ENCODE results near the gene THOC7.

The THOC7 gene

DNA sequence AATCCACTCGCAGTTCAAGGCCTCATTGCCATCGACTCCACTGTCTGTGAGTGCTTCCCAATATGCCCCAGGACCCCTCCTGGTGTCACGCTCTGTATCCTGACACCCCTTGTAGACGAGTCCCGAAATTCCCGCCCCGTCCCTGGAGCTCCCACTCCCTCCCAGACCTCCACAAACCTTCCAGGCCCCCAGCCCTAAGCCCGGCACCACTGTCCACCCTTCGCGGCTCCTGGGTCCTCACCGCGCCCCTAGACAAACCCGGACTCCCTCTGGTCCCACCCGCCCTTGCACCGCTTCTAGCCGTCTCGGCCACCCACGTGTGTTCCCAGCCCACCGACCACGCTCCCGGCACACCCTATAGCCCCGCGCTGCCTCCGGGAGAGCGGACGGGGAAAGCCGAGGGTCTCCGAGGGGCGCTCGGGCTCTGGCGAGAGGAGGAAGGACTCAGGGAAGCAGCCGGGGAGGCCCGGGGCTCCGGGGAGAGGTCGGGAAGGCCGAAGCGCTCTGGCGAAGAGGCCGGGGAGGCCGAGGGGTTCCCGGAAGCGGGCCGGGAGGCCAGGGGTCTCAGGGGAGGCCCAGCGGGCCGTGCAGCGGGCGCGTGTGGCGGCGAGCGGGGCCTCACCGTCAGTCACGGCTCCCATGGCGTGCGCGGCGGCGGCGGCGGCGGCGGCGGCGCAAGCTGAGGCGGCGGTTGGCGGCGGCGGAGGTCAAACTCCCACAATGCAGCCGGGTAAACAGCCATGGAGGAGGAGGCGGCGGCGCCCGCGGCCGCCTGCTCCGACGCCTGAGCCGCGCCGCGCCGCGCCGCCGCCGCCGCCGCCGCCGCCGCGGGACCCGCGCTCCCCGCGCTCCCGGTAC, at the start of gene THOC7, which contains the start of gene ATXN7:
Gene THOC7, minus strand, starts transcription at position 656 of the 858 bp plus-strand sequence. Its CDS starts 15 bp downstream, at position 641.
Gene ATXN7, plus strand, starts transcription at position 718 of the 858 bp plus-strand sequence. CDS start 48,732 bp downstream, outside the sequence.
- Histone ChIP-seq H3K27me3 (ENCODE audit: control insufficient read depth in 2 of 2, insufficient read depth in 2 of 2, low read length in 2 of 2) (no peaks in the 10 kb centered on the region), H3K4me1 (ENCODE audit: control insufficient read depth in 2 of 2, insufficient read depth in 2 of 2, low read length in 2 of 2) (peaks cover 7 to 11% of the 10 kb centered on the region in 2 donors), H3K4me3 (ENCODE audit: low read length in 2 of 2) (peak within 1 kb of the TSS; percentile 87 to 91), H3K9ac (ENCODE audit: low read depth in 1 of 2, low read length in 2 of 2) (peak within 1 kb of the TSS; percentile 81 to 93), H3K27ac (ENCODE audit: low read depth in 2 of 2, low read length in 2 of 2) (peak within 1 kb of the TSS; percentile 84 to 85), H3K36me3 (ENCODE audit: control insufficient read depth in 2 of 2, insufficient read depth in 2 of 2, low read length in 2 of 2) (no peaks in the 10 kb centered on the region), H3K9me3 (ENCODE audit: control insufficient read depth in 2 of 2, low read length in 2 of 2) (no peaks in the 10 kb centered on the region)

DNA sequence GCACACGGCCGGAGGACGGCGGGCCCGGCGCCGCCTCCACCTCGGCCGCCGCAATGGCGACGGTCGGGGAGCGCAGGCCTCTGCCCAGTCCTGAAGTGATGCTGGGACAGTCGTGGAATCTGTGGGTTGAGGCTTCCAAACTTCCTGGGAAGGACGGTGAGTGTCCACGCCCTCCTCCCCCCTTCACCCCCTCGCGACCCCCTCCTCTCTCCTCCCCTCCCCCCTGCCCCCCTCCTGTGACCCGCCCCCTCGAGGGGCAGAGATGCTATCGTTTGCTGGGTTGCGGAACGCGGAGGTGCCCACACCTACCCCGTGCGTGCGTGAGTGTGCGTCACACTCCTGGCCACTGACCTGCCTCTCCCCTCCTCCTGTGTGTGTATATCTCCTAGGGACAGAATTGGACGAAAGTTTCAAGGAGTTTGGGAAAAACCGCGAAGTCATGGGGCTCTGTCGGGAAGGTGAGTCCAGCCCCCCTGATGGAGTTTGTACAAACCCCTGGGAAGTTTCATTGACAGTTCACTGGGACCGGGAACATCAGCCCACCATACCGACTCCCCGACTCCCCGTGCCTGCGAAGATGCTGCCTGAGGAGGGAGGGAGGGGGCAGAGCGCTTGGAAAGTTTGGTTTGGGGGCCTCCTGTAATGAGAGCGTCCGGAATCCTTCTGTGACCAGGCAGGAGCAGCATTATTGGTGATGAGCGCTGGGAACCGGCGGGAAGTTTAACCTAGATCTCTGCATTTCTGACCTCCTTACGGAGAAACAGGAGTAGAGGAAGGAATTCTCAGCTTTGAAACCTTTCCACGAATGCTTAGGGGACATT, 49.4 kb upstream of the THOC7 start:
- H3K9ac ChIP-seq (ENCODE audit: low read depth in 1 of 2, low read length in 2 of 2): peak overlapping the region; percentile 70 to 84
- H3K27ac ChIP-seq (ENCODE audit: low read depth in 2 of 2, low read length in 2 of 2): peak overlapping the region; percentile 93 to 95
- no peaks in the 10 kb centered on the region for H3K9me3 ChIP-seq (ENCODE audit: control insufficient read depth in 2 of 2, low read length in 2 of 2)
- H3K27me3 ChIP-seq (ENCODE audit: control insufficient read depth in 2 of 2, insufficient read depth in 2 of 2, low read length in 2 of 2): no peaks in the 10 kb centered on the region
- H3K4me3 ChIP-seq (ENCODE audit: low read length in 2 of 2): peak overlapping the region; percentile 73 to 80
- H3K4me1 ChIP-seq (ENCODE audit: control insufficient read depth in 2 of 2, insufficient read depth in 2 of 2, low read length in 2 of 2): peaks cover 22 to 23% of the 10 kb centered on the region in 2 donors
- peaks cover 8 to 13% of the 10 kb centered on the region in 2 donors for H3K36me3 ChIP-seq (ENCODE audit: control insufficient read depth in 2 of 2, insufficient read depth in 2 of 2, low read length in 2 of 2)

DNA sequence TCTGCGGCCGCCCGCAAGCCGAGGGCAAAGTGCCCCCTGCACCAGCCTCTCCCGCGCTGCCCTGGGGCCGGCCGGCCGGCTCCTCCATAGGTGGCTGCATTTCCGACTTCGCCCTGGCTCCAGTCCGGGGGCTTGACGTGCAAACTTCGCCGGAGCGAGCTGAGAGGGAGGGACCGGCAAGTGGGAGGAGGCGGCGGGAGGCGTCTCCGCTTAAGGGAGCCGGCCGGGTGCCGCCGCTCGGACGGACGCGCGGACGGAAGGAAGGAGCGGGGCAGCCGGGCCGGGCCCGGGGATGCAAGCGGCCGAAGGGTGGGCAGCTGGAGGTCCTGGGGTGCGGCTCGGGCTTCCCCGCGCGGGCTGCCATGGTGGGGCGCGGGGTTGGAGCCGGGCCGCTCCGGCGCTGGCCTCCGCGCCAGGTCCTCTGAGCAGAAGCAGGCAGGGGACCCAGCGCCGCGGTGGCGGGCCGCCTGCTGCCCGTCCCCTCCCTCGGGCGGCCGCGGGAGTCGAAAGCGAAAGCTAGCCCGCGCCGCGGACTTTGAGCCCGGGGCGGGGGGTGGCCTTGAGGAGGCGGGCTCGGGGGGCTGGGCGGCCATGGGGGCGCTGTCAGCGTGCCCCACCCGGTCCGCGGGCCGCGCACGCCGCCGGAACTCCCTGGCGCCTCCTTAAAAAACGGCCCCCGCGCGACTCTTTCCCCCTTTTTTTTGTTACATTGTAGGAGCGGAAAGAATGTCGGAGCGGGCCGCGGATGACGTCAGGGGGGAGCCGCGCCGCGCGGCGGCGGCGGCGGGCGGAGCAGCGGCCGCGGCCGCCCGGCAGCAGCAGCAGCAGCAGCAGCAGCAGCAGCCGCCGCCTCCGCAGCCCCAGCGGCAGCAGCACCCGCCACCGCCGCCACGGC, 48.5 kb upstream of the THOC7 start, which contains the start of gene SCAANT1:
Gene SCAANT1, minus strand, starts transcription at position 511 of the 895 bp plus-strand sequence.
- peak within 1 kb of the TSS; percentile 84 to 86 for H3K9ac ChIP-seq (ENCODE audit: low read depth in 1 of 2, low read length in 2 of 2)
- H3K27ac ChIP-seq (ENCODE audit: low read depth in 2 of 2, low read length in 2 of 2): peak within 1 kb of the TSS; percentile 93 to 95
- H3K4me1 ChIP-seq (ENCODE audit: control insufficient read depth in 2 of 2, insufficient read depth in 2 of 2, low read length in 2 of 2): peaks cover 22 to 26% of the 10 kb centered on the region in 2 donors
- no peaks in the 10 kb centered on the region for H3K27me3 ChIP-seq (ENCODE audit: control insufficient read depth in 2 of 2, insufficient read depth in 2 of 2, low read length in 2 of 2)
- H3K4me3 ChIP-seq (ENCODE audit: low read length in 2 of 2): peak within 1 kb of the TSS; percentile 73 to 83
- H3K36me3 ChIP-seq (ENCODE audit: control insufficient read depth in 2 of 2, insufficient read depth in 2 of 2, low read length in 2 of 2): peaks cover 3 to 6% of the 10 kb centered on the region in 2 donors
- no peaks in the 10 kb centered on the region for H3K9me3 ChIP-seq (ENCODE audit: control insufficient read depth in 2 of 2, low read length in 2 of 2)

DNA sequence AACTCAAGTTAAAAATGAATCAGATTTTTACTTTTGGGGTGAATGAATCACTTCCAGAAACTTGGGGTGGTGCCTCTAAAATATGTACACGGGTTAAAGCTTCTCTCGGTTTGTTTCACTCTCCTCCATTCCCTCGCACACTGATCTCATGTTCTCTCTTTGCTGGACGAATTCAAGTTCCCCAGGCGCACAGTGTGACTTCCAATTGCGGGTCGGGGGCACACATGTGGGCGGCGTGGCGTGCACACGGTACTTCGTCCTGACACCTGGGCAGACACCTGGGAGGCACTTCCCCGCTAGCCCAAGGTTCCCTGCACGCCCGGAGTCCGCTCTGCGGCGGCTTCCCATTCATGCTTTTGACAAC, 47.9 kb upstream of the THOC7 start:
- peak overlapping the region; percentile 64 to 83 for H3K4me3 ChIP-seq (ENCODE audit: low read length in 2 of 2)
- H3K27ac ChIP-seq (ENCODE audit: low read depth in 2 of 2, low read length in 2 of 2): peak overlapping the region; percentile 93 to 95
- H3K9ac ChIP-seq (ENCODE audit: low read depth in 1 of 2, low read length in 2 of 2): peak overlapping the region; percentile 84 to 86
- H3K4me1 ChIP-seq (ENCODE audit: control insufficient read depth in 2 of 2, insufficient read depth in 2 of 2, low read length in 2 of 2): peaks cover 22 to 29% of the 10 kb centered on the region in 2 donors
- H3K27me3 ChIP-seq (ENCODE audit: control insufficient read depth in 2 of 2, insufficient read depth in 2 of 2, low read length in 2 of 2): no peaks in the 10 kb centered on the region
- H3K9me3 ChIP-seq (ENCODE audit: control insufficient read depth in 2 of 2, low read length in 2 of 2): no peaks in the 10 kb centered on the region
- peaks cover under 1 to 2% of the 10 kb centered on the region in 2 donors for H3K36me3 ChIP-seq (ENCODE audit: control insufficient read depth in 2 of 2, insufficient read depth in 2 of 2, low read length in 2 of 2)

DNA sequence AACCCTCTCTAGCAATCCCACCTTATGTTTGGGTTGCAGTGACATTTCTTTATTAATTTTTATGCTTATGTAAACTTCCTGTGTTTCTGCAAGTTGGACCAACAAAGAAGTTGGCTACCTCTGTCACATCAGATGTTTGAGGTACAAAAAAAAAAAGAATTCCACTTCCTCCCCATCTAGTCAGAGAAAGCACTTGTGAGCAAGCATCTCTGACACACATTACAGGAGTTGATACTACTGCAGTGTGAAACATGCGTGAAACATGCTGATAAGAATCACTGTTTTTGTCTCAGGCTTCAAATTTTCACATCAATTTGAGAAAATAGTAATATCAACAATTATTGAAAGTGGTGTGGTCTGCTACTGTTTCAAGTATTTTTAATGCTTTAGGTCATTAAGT, 47.3 kb upstream of the THOC7 start:
- no peaks in the 10 kb centered on the region for H3K27me3 ChIP-seq (ENCODE audit: control insufficient read depth in 2 of 2, insufficient read depth in 2 of 2, low read length in 2 of 2)
- H3K36me3 ChIP-seq (ENCODE audit: control insufficient read depth in 2 of 2, insufficient read depth in 2 of 2, low read length in 2 of 2): no peaks in the 10 kb centered on the region
- H3K4me3 ChIP-seq (ENCODE audit: low read length in 2 of 2): peak overlapping the region in 1 of 2 donors; percentile 83
- H3K27ac ChIP-seq (ENCODE audit: low read depth in 2 of 2, low read length in 2 of 2): peak overlapping the region; percentile 93 to 95
- H3K4me1 ChIP-seq (ENCODE audit: control insufficient read depth in 2 of 2, insufficient read depth in 2 of 2, low read length in 2 of 2): peaks cover 22 to 35% of the 10 kb centered on the region in 2 donors
- H3K9ac ChIP-seq (ENCODE audit: low read depth in 1 of 2, low read length in 2 of 2): peak overlapping the region; percentile 84 to 86
- H3K9me3 ChIP-seq (ENCODE audit: control insufficient read depth in 2 of 2, low read length in 2 of 2): no peaks in the 10 kb centered on the region

DNA sequence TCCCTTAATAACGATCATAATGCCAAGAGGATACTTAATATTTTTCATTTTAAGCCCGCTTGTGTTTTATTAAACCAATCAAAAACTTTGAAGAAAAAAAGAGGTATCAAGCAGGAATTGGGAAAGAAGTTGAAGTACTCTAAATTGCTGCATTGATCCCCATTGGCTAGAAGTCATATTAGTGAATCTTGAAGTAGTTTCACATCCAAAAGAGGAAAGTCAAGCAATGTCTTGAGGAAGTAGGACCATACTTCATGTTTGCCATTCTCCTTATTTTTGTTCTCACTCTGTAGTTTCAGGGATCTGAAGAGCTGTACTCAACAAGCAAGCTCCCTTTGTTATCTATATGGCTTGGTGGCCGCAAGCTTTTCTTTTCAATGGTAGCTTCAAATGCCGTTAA, 46.4 kb upstream of the THOC7 start:
- Histone ChIP-seq H3K36me3 (ENCODE audit: control insufficient read depth in 2 of 2, insufficient read depth in 2 of 2, low read length in 2 of 2) (no peaks in the 10 kb centered on the region), H3K9ac (ENCODE audit: low read depth in 1 of 2, low read length in 2 of 2) (no peak overlapping the region), H3K27me3 (ENCODE audit: control insufficient read depth in 2 of 2, insufficient read depth in 2 of 2, low read length in 2 of 2) (no peaks in the 10 kb centered on the region), H3K4me3 (ENCODE audit: low read length in 2 of 2) (no peak overlapping the region), H3K4me1 (ENCODE audit: control insufficient read depth in 2 of 2, insufficient read depth in 2 of 2, low read length in 2 of 2) (peaks cover 22 to 35% of the 10 kb centered on the region in 2 donors), H3K9me3 (ENCODE audit: control insufficient read depth in 2 of 2, low read length in 2 of 2) (no peaks in the 10 kb centered on the region), H3K27ac (ENCODE audit: low read depth in 2 of 2, low read length in 2 of 2) (no peak overlapping the region)

DNA sequence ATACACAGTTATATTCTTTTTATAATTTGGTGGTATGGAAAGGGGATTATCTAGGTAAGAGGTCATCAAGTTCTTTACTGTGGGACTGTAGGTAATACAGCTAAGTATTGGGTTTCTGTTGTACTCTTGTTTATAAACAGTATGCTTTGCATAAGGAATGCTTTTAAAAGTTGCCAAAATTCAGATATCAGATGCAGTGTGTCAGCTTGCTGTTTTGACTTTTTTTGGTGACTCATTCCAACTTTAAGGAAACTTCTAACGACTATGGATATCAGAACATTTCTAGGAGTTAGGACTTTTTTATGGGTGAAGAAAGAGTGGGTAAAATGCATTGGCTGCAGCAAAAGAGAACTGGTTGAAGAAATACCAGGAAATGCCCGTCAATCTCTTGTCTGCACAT, 45.8 kb upstream of the THOC7 start:
- H3K4me3 ChIP-seq (ENCODE audit: low read length in 2 of 2): no peak overlapping the region
- no peaks in the 10 kb centered on the region for H3K36me3 ChIP-seq (ENCODE audit: control insufficient read depth in 2 of 2, insufficient read depth in 2 of 2, low read length in 2 of 2)
- H3K27me3 ChIP-seq (ENCODE audit: control insufficient read depth in 2 of 2, insufficient read depth in 2 of 2, low read length in 2 of 2): no peaks in the 10 kb centered on the region
- no peak overlapping the region for H3K9ac ChIP-seq (ENCODE audit: low read depth in 1 of 2, low read length in 2 of 2)
- no peak overlapping the region for H3K27ac ChIP-seq (ENCODE audit: low read depth in 2 of 2, low read length in 2 of 2)
- no peaks in the 10 kb centered on the region for H3K9me3 ChIP-seq (ENCODE audit: control insufficient read depth in 2 of 2, low read length in 2 of 2)
- H3K4me1 ChIP-seq (ENCODE audit: control insufficient read depth in 2 of 2, insufficient read depth in 2 of 2, low read length in 2 of 2): peaks cover 22 to 34% of the 10 kb centered on the region in 2 donors

DNA sequence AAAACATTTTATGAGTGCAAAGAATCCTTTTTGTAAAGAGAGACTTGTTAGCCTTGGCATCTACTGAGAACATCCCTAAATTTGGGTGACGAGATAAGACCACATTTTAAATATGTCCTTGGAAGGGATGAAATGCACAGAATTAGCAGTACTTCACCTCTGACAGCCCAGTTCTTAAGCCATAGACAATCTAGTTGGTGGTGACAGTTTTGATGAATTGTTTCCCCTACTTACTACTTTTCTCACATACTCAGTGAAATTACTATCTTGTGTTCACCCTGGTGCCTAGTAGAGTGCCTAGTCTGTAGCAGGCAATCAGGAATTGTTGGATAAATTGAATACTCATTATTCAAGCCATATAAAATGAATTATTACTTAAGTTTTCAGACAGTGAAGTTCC, 45.2 kb upstream of the THOC7 start:
- Histone ChIP-seq H3K4me1 (ENCODE audit: control insufficient read depth in 2 of 2, insufficient read depth in 2 of 2, low read length in 2 of 2) (peaks cover 17 to 28% of the 10 kb centered on the region in 2 donors), H3K9me3 (ENCODE audit: control insufficient read depth in 2 of 2, low read length in 2 of 2) (no peaks in the 10 kb centered on the region), H3K27ac (ENCODE audit: low read depth in 2 of 2, low read length in 2 of 2) (no peak overlapping the region), H3K9ac (ENCODE audit: low read depth in 1 of 2, low read length in 2 of 2) (no peak overlapping the region), H3K4me3 (ENCODE audit: low read length in 2 of 2) (no peak overlapping the region), H3K27me3 (ENCODE audit: control insufficient read depth in 2 of 2, insufficient read depth in 2 of 2, low read length in 2 of 2) (no peaks in the 10 kb centered on the region), H3K36me3 (ENCODE audit: control insufficient read depth in 2 of 2, insufficient read depth in 2 of 2, low read length in 2 of 2) (no peaks in the 10 kb centered on the region)

DNA sequence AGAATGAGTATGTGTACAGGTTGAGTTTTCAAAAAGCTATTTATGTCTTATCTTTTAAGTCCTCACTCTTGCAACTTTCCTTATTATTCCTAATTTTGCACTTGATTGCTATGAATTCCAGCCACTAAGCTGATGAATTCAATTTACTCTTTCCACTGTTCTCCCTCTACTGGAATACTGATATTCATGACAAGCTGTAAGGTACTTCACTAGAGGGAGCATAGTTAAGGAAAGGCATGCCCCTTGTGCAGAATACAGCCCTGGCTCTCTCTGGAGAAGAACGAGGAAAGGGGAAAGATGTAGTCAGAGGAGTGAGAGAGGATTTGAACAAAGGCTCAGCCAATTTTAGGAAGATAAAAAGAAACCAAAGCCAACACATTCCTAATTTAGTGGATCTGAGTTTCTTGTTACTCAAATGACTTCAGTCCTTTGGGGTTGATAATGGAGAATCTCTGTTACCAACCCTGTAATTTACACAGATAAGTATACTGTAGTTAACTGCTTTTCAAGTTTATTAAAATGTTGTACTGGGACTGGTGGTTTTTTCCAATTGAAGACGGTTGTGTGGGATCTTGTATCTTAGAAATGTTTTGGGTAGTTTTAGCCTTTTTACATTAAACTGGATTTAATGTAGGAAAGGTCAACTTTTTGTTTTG, 44.6 kb upstream of the THOC7 start:
- H3K4me1 ChIP-seq (ENCODE audit: control insufficient read depth in 2 of 2, insufficient read depth in 2 of 2, low read length in 2 of 2): peaks cover 12 to 23% of the 10 kb centered on the region in 2 donors
- H3K9ac ChIP-seq (ENCODE audit: low read depth in 1 of 2, low read length in 2 of 2): no peak overlapping the region
- H3K4me3 ChIP-seq (ENCODE audit: low read length in 2 of 2): no peak overlapping the region
- no peaks in the 10 kb centered on the region for H3K36me3 ChIP-seq (ENCODE audit: control insufficient read depth in 2 of 2, insufficient read depth in 2 of 2, low read length in 2 of 2)
- no peaks in the 10 kb centered on the region for H3K9me3 ChIP-seq (ENCODE audit: control insufficient read depth in 2 of 2, low read length in 2 of 2)
- H3K27ac ChIP-seq (ENCODE audit: low read depth in 2 of 2, low read length in 2 of 2): no peak overlapping the region
- H3K27me3 ChIP-seq (ENCODE audit: control insufficient read depth in 2 of 2, insufficient read depth in 2 of 2, low read length in 2 of 2): no peaks in the 10 kb centered on the region

Data from mucosa of rectum (tissue), 2 donors.